Activated T-helper 1 cell treated with anti-CD3 and anti-CD28 coated beads, Interleukin-2, amount 50 U/mL, for 16 hours (primary cell): Measurements from ENCODE around the gene DCHS1.
A peak's percentile ranks its signal among the peaks of the same experiment; 100 is the strongest.
"Not testable (repeated sequence)": the region's sequence is repeated elsewhere in the genome, so short reads cannot be mapped to it uniquely, and the experiment has no call there.

ENCODE experiments used
- DNase-seq, 2 donors: peaks; one replicate each; pipeline ENCODE4 v3.0.0-alpha.2; 2020; ENCODE audit warnings: low read depth in 1 of 2, low spot score in 1 of 2

DCHS1 gene, protein sequence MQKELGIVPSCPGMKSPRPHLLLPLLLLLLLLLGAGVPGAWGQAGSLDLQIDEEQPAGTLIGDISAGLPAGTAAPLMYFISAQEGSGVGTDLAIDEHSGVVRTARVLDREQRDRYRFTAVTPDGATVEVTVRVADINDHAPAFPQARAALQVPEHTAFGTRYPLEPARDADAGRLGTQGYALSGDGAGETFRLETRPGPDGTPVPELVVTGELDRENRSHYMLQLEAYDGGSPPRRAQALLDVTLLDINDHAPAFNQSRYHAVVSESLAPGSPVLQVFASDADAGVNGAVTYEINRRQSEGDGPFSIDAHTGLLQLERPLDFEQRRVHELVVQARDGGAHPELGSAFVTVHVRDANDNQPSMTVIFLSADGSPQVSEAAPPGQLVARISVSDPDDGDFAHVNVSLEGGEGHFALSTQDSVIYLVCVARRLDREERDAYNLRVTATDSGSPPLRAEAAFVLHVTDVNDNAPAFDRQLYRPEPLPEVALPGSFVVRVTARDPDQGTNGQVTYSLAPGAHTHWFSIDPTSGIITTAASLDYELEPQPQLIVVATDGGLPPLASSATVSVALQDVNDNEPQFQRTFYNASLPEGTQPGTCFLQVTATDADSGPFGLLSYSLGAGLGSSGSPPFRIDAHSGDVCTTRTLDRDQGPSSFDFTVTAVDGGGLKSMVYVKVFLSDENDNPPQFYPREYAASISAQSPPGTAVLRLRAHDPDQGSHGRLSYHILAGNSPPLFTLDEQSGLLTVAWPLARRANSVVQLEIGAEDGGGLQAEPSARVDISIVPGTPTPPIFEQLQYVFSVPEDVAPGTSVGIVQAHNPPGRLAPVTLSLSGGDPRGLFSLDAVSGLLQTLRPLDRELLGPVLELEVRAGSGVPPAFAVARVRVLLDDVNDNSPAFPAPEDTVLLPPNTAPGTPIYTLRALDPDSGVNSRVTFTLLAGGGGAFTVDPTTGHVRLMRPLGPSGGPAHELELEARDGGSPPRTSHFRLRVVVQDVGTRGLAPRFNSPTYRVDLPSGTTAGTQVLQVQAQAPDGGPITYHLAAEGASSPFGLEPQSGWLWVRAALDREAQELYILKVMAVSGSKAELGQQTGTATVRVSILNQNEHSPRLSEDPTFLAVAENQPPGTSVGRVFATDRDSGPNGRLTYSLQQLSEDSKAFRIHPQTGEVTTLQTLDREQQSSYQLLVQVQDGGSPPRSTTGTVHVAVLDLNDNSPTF (N-terminal part only)

DNA sequence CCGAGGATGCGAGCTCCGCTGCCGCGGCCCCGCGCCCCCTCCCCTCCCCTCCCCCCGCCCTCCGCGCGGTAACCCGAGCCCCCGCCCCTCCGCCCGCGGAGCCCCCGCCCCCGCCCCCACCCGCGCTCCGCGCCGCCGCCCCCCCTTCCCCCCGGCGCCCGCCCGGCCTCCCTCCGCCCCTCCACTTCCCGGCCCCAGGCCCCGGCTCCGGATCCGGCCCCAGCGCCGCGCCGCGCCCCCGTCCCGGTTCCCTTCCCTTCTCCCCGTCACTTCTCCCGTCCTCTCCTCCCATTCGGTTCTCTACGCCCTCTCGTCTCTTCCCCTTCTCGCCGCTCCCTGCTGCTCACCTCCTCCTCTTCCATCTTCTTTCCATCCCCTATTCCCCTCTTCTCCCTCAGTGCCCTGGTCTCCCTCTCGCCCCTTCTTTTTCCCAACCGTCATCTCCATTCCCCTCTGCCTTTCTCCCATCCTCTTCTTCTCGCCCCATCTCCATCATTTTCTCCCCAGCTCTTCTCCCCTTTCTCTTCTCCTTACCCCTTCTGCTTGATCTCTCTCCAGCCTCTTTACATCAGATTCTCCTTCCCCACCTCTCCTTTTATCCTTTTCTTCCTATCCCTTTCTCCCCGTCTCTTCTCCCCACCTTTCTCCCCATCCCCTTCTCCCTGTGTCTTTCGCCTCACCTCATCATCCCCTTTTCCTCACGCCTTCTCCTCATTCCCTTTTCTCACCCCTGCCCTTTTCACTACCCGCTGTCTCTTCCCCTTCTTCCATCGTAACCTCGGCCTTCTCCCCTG lies at the start of gene DCHS1:
TSS of gene DCHS1 (minus strand) at position 20 of the 794 bp plus-strand sequence. CDS start 14,196 bp downstream, outside the sequence.
- DNase-seq, result no peak

DNA sequence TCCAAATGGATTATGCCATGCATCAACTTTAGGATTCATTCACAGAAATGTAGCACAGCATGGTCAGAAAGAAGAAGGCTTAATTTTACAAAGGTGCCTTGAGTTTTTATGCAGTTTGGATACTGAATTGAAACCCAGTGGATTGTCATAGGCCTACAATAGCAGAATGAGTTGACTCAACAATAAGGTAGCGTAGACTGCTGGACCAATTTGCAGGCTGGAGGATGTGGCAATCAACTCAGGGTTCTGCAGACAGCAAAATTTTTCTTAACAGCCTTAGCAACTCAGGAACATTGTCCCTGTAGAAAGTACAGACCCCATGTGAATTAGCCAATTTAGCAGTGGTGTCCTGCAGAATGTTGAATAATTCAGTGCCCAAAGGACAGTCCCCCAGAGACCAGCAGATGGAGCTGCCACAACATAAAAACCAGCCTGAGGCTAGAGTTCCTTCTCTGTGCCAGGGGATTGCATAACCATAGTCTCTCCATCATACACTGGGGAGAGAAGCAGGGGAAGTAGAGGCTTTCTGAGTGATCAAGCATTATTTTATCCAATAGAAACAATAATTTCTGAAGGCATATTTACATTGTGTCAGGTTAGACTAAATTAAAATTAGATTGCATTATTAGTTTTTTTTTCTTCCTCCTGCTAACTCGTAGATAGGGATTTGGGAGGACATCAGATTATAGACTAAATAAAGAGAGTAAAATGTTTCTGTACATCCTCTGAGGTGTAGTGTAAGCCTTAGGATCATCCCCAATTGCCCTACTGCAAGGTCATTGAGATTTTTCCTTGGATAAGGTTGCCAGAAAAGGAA lies 47.8 kb upstream of the DCHS1 start:
- DNase-seq, result no peak

DNA sequence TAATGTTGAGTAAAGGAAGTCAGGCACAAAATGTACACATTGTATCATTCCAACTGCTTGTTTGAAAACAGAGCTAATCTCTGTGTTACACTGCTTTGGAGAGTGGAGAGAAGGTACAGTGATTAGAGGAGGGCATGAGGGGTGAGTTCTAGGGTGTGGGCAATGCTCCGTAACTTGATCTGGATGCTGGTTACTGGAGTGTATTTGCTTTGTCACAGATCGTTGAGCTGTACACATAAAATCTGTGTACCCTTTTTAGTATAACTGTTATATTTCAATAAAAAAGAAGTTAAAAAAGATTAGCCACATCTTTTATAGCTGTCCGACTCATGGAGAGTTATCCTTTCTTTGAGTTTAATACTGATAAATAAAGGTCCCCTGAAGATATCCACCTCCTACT lies 46.3 kb upstream of the DCHS1 start:
- DNase-seq, result not testable (repeated sequence)

DNA sequence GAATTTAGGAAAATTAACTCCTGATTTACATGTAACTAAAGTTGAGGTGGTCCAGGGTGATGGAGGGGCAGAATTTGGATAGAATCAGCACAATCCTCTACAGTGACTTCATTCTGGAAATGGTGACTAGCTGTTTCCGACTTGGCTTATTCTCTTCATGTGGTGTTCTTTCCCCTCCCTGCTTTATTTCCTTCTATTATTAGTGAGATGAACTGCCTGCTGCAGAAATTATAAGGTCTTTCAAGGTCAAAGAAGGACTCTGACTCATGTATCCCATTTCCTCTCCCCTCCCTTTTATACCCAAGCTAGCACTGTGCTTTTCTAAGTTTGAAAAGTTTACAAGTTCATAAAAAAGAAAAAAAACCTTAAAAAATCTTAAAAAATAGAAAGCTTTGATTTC lies 39.8 kb upstream of the DCHS1 start:
- DNase-seq, result no peak

DNA sequence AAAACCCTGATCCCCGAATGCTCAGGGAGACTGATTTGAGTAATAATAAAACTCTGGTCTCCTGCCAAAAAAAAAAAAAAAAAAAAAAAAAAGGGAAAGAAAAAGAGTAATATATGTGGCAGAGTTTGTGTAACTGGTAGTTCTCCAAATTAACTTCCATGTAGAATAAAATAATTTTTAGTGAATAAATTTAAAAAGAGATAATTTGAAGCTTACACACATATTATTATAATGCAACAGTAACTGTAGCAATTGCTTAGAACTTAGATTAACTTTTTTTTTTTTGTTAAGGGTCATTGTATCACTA lies 38.6 kb upstream of the DCHS1 start:
- DNase-seq, result no peak

DNA sequence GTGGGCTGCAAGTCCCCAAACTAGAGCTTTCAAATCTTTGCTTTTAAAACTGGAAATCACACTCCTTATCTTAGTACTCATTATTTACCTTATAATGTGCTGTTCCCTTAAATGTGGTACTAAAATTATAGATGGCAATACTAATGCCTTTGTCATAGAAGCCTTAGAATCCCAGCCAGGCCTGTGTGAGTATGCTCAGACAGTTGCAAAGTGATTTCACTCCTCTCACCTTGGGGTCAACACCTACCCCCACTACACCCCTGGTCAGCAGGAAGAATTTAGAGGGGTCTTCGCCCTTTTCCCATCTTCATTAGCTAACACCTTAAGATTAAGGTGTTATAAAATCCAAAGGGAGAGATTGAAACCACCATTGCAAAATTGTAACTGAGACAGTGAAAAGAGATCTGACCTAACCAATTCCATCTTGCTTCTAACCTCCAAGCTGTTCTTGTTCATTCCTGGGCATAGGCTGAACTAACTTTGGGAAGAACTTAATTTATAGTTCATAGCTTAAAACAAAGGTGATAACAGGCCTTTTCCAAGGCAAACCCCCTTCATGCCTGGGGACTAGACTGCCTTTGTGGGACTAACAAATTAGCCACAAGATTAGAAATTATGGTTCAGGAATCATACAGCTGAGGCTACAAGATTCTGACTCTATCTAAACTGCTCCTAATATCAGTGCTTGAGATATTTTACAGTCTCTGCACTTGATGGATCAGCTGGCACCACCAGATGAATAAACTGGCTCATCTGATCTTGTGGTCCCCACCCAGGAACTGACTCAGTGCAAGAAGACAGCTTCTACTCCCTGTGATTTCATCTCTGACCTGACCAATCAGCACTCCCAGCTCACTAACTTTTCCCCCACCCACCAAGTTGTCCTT lies 38.0 kb upstream of the DCHS1 start:
- DNase-seq, result peak in 1 of 2 donors; percentile 15

DNA sequence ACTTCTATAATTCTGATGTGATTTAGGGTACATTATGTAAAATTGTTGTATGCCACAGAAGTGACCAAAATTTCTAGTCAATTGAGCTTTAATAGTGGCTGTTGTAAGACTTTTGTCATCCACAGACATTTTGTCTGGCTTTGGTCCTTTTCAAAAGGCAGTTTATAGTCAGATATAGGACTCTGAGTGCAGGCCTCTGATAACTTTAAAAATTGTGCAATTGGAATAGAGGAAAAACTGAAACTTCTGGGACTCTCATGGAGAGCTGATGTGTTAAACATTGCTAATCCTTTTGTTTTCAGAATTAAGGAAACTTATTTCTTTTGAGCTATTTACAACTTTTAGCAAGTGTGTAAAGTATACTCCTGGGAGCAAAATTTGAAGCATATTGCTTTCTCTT lies 36.5 kb upstream of the DCHS1 start:
- DNase-seq, result no peak

DNA sequence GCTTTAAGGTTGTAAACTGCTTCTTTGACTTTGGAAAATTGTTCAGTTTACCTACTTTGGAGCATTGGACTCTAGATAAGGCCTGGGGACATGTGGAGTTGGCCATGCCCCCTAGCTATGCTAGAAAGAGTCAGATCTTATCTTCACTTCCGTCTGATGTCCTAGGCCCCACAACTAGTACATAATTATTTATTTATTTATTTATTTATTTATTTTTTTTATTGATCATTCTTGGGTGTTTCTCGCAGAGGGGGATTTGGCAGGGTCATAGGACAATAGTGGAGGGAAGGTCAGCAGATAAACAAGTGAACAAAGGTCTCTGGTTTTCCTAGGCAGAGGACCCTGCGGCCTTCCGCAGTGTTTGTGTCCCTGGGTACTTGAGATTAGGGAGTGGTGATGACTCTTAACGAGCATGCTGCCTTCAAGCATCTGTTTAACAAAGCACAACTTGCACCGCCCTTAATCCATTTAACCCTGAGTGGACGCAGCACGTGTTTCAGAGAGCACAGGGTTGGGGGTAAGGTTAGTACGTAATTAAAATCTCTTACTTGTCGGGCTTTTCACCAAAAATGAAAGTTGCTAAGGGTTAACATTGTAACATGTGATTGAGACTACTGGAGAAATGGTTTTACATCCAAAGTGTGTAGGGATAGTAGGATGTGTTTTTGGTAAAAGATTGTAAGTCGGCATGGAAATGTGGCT lies 35.0 kb upstream of the DCHS1 start:
- not testable (repeated sequence) for DNase-seq

DNA sequence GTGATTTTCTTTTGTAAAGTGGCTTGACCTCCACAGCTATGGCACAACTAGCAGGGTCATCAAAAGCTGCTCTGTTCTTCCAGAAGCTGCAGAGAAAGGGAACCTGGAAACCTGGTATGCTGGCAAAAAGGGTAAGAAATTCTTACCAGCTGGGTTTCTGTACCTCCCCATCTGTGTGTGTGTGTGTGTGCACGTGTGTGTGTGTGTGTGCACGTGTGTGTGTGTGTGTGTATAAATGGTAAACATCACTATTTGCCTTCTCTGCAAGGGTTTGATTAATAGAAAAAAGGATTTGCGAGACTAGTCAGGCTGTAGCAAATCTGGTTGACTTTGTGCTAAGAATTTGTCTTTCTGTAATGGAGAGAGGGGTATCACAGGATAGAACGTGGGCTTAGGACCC lies 32.3 kb upstream of the DCHS1 start:
- no peak for DNase-seq

DNA sequence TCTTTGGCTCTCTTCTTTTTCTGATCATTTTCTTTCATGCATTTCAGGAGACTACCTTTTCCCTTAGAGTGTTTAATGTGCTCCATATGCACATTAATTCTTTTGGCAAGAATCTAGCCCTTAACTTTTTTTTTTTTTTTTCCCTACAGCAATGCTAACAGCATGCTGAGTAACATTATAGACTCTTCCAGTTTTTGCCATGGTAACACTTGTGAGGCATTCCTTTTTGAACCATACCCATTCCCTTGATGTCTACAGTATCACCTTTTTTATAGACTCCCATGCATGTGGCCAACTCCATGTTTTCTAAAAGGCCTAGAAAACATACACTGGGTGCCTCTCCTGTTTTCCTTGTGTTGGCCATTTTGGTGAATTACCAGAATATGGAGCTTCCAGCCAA lies 30.4 kb upstream of the DCHS1 start:
- DNase-seq, result no peak

DNA sequence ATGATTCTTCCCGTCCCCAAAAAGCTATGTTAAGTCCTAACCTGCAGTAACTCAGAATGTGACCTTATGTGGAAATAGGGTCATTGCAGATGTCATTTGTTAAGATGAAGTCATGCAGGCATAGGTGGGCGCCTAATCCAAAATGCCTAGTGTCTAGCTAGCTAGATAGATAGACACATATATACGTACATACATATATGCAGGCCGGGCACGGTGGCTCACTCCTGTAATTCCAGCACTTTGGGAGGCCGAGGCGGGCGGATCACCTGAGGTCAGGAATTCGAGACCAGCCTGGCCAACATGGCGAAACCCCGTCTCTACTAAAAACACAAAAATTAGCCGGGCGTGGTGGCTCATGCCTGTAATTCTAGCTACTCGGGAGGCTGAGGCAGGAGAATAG lies 28.5 kb upstream of the DCHS1 start:
- not testable (repeated sequence) for DNase-seq

DNA sequence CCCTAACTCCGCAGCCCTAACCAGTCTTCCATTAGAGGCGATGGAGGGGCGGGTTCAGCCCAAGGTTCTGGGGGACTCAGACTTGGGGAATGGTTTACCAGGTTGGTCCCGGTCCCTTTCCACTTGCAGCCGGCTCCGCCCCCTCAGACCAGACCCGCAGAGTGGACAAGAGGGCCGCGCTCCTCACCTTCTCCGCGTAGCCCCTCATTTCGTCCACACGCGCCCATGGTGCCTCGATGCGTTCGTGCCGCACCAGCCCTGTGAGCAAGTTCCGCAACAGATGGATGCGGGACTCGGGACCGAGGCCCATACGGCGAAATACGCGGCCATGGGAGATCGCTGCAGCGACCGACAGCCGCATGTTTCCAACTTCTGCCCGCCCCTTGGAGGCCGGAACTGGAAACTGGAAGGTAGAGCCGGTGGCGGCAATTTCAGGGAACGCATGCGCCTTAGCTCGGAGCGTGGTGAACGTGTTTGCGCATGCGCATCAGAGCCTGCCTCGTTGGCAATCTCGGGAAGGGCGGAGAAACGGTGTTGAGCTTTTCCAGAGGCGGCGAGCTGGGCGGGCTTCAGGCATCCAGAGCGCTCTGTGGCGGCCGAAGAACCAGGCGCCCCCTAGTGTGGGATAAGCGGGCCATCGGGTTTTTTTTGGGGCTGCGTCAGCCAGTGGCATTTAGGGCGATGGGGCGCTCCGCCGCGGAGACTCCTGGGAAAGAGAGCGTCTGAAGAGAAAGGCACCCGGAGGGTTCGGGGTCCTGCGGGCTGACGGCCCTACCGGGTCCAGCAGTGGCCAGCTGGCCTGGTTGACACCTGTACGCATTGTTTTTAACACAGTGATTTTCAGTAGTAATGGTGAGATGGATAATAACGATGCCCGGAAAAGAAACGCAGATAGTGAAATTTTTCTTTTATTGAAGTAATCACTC lies 27.6 kb upstream of the DCHS1 start, which contains the start of gene MRPL17:
TSS of gene MRPL17 (minus strand) at position 405 of the 926 bp plus-strand sequence. CDS start at position 361, 44 bp downstream.
- DNase-seq, result peak; percentile 94 to 98

DNA sequence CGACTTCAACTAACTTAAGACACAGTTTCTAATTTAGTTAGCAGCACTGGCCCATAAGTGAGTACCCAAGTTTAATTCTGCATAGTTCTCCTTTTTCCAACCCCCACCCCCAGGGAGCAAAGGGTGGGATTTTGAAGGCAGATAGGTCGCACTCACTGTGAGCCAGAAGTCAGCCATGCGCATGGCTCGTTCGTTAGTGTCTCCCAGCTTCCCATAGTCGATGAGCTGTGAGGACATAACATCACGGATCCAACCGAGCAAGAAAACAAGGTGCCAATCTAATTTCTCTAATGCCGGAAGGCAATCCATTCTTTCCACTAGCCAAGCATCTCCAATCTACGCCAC lies 27.0 kb upstream of the DCHS1 start:
- no peak for DNase-seq

DNA sequence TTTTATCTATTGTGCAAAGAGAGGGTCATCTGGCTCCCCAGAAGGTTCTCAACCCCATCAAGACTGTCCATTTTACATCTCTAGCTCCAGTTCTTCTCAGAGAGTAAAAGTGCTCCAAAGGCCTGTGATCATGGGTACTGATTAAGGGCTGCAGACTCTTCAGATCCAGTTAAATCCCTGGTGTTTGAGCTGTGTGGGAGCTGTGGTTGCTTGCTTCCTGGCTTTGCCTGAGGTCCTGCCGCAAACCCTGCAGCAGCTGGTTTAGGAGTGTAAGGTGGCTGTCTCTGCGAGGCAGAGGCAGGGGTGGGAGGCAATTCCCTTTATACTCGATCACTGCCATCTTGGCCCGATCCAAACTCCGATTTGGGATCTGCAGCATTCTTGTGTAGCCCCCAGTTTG lies 26.3 kb upstream of the DCHS1 start:
- no peak for DNase-seq

DNA sequence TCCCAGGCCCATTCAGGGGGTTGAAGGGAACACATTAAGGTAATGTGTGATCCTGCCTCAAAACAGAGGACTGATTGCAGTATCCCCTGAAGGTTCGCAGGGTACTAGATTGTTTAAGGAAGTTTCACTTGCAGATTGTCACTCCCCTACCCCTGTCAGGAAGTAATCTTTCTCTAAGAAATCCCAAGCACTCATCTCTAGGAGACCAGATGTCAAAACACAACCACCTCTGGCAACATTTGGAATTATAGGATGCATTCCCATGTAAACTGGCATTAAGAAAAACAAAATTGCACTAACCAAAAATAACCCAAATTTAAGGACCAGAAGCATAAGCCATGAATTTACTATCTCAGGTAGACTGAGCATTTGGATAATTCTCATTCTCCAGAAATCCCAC lies 25.9 kb upstream of the DCHS1 start:
- DNase-seq, result no peak

DNA sequence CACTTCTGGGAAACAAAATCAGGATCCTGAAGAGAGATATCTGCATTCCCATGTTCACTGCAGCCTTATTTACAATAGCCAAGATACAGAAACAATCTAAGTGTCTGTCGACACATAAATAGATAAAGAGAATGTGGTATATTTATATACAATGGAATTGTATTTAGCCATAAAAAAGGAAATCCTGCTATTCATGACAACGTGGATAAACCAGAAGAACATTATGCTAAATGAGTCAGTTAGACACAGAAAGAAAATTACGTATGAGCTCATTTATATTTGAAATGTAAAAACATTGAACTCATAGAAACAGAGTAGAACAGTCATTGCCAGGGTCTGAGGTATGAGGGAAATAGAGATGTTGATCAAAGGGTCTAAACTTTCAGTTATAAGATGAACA lies 21.4 kb upstream of the DCHS1 start:
- DNase-seq, result no peak

DNA sequence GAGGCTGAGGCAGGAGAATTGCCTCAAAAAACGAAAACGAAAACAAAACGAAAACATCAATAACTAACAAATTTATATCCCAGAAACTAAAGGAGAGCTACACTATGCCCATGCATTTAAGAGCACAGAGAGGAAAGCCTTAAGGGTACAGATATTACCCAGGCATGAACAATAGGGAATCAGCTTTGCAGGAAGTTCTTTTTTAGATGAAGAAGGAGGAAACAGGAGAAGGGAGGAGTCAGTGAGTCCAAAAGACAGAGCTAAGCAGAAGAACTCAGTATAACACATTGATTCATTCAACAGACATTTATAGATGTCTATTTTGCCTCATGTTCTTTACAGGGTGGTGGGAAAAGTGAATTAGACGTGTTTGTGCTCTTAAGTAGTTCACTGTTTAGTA lies 19.3 kb upstream of the DCHS1 start:
- DNase-seq, result no peak
